Muscle of arm (tissue), 12 donors: ENCODE data around the gene COL27A1. TPM values are rescaled to one million over a fixed set of nuclear protein-coding genes. Genes with fewer than 3 reads are reported as not detected.

Experiments used
- DNase-seq: peaks from one replicate; pipeline ENCODE4 v3.0.0-alpha.2; 2013
- polyA plus RNA-seq, 12 donors: library from polyadenylated mRNA; unstranded; fragments of 120-200 nt; gene quantifications; one replicate each; pipeline ENCODE4 v1.2.1, GENCODE V29; 2013; ENCODE audit not compliant: insufficient read length in 12 of 12

Gene COL27A1
- polyA plus RNA-seq, 12 donors: 26.0 to 124 (median 34.1) TPM

GRCh38 chr9:114224247-114224610 is 68.9 kb downstream of the COL27A1 start:
- no peak for DNase-seq

GRCh38 chr9:114225561-114226212 is 70.3 kb downstream of the COL27A1 start:
- no peak for DNase-seq

GRCh38 chr9:114226246-114227055 is 71.1 kb downstream of the COL27A1 start:
- DNase-seq: no peak

GRCh38 chr9:114227288-114228015 is 72.1 kb downstream of the COL27A1 start:
- DNase-seq: no peak

- no peak for DNase-seq
Observed at GRCh38 chr9:114228016-114228808, 72.9 kb downstream of the COL27A1 start.

- no peak for DNase-seq
Observed at GRCh38 chr9:114229295-114229694, 74.0 kb downstream of the COL27A1 start.

GRCh38 chr9:114230068-114230467 is 74.7 kb downstream of the COL27A1 start:
- DNase-seq: no peak

- no peak for DNase-seq
Observed at GRCh38 chr9:114231273-114231672, 75.9 kb downstream of the COL27A1 start.

- no peak for DNase-seq
Observed at GRCh38 chr9:114231719-114232449, 76.5 kb downstream of the COL27A1 start.

- peak; percentile 97 for DNase-seq
Observed at GRCh38 chr9:114233491-114234185, 78.3 kb downstream of the COL27A1 start.

GRCh38 chr9:114235033-114235661 is 79.8 kb downstream of the COL27A1 start:
- no peak for DNase-seq

- DNase-seq: no peak
Observed at GRCh38 chr9:114236391-114237138, 81.2 kb downstream of the COL27A1 start.

- DNase-seq: no peak
Observed at GRCh38 chr9:114237247-114237646, 81.9 kb downstream of the COL27A1 start.

- DNase-seq: no peak
Observed at GRCh38 chr9:114237781-114238180, 82.4 kb downstream of the COL27A1 start.

GRCh38 chr9:114238472-114238871 is 83.1 kb downstream of the COL27A1 start:
- DNase-seq: peak; percentile 80

GRCh38 chr9:114238891-114239875 is 83.8 kb downstream of the COL27A1 start:
- no peak for DNase-seq

- no peak for DNase-seq
Observed at GRCh38 chr9:114240216-114240615, 84.9 kb downstream of the COL27A1 start.
